CD4-positive, CD25-positive, alpha-beta regulatory T cell (primary cell): ENCODE measurements around the gene BST1. TPM values are rescaled to one million over a fixed set of nuclear protein-coding genes. Genes with fewer than 3 reads are reported as not detected.

Experiments used
- polyA plus RNA-seq, 4 donors: library from polyadenylated mRNA; unstranded; fragments of 300-500 nt; fragmentation: Illumina TruSeq; gene quantifications; one replicate each; pipeline ENCODE4 v1.2.3, GENCODE V29; 2021
- total RNA-seq: library from RNA; stranded (reverse); gene quantifications from one replicate; pipeline ENCODE4 v1.2.3, GENCODE V29; 2022

The BST1 gene
- total and polyA plus RNA-seq, 5 donors from 2014 or later: 0.27 to 6.5 (median 1.5) TPM; not detected in 1

Other genes starting within 250 kb of the BST1 start
- gene CC2D2A, start 233.2 kb upstream of the BST1 start, total RNA-seq: not detected
- under 1 TPM; 0.09 to 0.64 (median 0.50) TPM for gene CC2D2A, start 233.2 kb upstream of the BST1 start, polyA plus RNA-seq
- gene FBXL5, start 47.7 kb upstream of the BST1 start, total RNA-seq: 53.3 TPM
- gene FBXL5, start 47.7 kb upstream of the BST1 start, polyA plus RNA-seq: 100 to 1,000 TPM; 123 to 137 (median 128) TPM
- 21.0 TPM for gene FAM200B, start 21.2 kb upstream of the BST1 start, total RNA-seq
- gene FAM200B, start 21.2 kb upstream of the BST1 start, polyA plus RNA-seq: 100 to 1,000 TPM in 2 of 4 donors, 10 to 100 TPM in 2; 90.7 to 120 (median 104) TPM
- 6.4 TPM for gene CD38, start 75.3 kb downstream of the BST1 start, total RNA-seq
- gene CD38, start 75.3 kb downstream of the BST1 start, polyA plus RNA-seq: 10 to 100 TPM in 2 of 4 donors, 1 to 10 TPM in 2; 4.8 to 14.5 (median 9.3) TPM
- gene FGFBP1, start 235.7 kb downstream of the BST1 start, total RNA-seq: not detected
- gene FGFBP1, start 235.7 kb downstream of the BST1 start, polyA plus RNA-seq: not detected